Activated gamma-delta T cell treated with Interleukin-2 at 50 U/mL for 16 hours (primary cell): ENCODE results near the gene DOHH.
"Not testable (repeated sequence)": the region's sequence is repeated elsewhere in the genome, so short reads cannot be mapped to it uniquely, and the experiment has no call there.

Experiments used
- DNase-seq: peaks from one replicate; pipeline ENCODE4 v3.0.0-alpha.2; 2020

Gene DOHH

GRCh38 chr19:3534375-3535234, 34.1 kb upstream of the DOHH start:
- no peak for DNase-seq

GRCh38 chr19:3533563-3534216, 33.2 kb upstream of the DOHH start:
- no peak for DNase-seq

GRCh38 chr19:3533033-3533432, 32.6 kb upstream of the DOHH start:
- DNase-seq: no peak

- no peak for DNase-seq
Observed at GRCh38 chr19:3532154-3532786, 31.8 kb upstream of the DOHH start.

- DNase-seq: no peak
Observed at GRCh38 chr19:3531716-3532115, 31.2 kb upstream of the DOHH start.

GRCh38 chr19:3530389-3530788, 29.9 kb upstream of the DOHH start:
- DNase-seq: no peak

GRCh38 chr19:3529299-3529698, 28.8 kb upstream of the DOHH start:
- not testable (repeated sequence) for DNase-seq

DNA sequence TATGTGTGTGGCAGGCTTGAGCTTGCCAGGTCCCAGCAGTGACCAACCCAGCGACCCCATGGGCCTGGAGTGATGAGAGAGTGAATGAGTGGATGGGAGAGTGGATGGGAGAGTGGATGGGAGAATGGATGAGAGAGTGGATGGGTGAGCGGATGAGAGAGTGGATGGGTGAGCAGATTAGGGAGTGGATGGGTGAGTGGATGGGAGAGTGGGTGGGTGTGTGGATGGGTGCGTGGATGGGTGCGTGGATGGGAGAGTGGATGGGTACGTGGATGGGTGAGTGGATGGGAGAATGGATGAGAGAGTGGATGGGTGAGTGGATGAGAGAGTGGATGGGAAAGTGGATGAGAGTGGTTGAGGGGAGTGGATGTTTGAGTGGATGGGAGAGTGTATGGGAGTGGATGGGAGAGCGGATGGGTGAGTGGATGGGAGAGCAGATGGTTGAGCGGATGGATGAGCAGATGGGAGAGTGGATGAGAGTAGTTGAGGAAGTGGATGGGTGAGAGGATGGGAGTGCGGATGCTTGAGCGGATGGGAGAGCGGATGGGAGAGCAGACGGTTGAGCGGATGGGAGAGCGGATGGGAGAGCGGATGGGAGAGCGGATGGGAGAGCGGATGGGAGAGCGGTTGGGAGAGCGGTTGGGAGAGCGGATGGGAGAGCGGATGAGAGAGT, 28.2 kb upstream of the DOHH start:
- no peak for DNase-seq

DNA sequence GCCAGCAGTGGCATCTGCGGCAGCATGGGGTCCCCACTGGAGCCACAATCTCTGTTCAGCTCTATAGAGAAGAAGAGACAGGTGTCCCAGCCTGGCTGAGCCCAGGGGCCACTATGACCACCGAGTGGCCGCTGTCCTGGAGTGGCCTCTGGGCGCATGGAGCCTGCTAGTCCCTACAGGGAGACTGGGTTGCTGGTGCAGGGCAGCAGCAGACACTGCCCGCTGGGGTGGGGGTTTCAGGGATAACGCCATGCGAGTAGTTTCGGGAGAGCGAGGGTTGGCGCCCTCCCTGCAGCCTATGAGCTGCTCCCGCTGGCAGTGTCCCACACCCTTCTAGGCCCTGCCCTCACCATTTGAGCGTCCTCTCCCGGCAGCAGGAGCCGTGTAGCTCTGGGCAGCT, 27.6 kb upstream of the DOHH start:
- no peak for DNase-seq

GRCh38 chr19:3527238-3527910, 26.9 kb upstream of the DOHH start:
- no peak for DNase-seq

- no peak for DNase-seq
Observed at GRCh38 chr19:3526507-3527237, 26.2 kb upstream of the DOHH start.

- no peak for DNase-seq
Observed at GRCh38 chr19:3524904-3525451, 24.5 kb upstream of the DOHH start.

DNA sequence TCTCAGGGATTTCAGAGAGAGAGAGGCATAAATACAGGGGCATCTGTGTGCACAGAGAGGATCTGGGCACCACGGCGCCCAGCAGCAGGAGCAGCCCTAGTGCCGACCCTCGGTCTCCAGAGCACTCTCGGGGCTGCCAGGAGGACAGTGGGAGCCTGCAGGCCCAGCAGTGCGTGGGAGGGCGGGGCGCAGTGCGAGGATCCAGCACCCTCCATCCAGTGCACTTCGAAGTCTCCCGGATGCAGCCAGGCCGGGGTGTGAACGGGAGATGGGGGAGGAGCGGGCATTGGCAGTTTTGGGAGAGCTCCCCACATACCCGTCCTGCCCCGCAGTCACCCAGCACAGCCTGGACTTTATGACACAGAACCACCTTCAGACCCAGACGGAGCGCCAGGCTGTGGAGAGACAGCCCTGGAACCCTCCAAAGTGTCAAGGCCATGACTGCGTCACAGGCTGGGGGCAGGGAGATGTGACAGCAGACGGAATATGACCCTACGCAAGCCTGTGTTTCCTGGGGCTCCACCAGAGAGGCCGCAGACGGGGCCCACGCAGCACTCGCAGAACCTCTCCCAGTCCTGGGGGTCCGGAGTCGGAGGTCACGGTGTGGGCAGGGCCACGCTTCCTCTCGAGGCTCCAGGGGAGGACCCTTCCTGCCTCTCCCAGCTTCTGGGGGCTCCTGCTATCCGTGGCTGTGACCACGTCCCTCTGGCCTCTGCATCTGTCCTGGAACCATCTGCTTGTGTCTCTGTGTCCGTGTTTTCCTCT, 23.8 kb upstream of the DOHH start:
- DNase-seq: no peak

DNA sequence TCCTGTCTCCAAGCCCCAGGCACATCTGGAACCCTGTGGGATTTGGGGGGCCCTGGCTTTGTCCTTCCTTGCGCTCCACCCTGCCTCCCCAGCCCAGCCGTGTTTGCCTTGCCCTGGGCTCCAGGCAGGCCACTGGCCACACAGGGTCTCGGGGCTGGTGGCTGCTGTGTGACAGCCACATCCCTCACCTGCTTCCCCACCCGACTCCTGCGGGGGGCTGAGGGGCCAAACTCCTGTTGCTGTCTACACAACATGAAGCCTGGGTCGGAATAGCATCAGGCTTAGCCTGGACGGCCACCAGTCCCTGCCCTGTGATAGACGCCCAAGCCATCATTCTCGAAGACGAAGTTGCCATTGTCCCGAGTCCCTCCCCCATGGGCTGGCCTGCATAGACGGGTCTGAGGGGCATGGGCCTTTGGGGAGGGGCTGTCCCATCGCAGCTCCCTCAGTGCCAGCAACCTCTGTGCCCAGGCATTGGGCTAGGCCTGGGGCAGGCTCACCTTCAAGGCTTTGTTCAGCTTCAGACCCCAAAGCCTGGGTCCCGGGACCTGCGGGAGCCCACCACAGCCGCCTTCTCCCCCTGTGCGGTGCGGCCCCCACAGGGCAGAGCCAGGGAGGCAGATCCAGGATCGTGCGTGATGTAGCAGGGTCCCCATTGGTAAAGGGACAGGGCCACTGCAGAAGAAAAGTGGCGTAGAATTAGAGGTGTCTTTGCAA, 23.0 kb upstream of the DOHH start:
- DNase-seq: no peak

GRCh38 chr19:3522421-3523360, 22.2 kb upstream of the DOHH start:
- DNase-seq: no peak

- no peak for DNase-seq
Observed at GRCh38 chr19:3521104-3521445, 20.6 kb upstream of the DOHH start.

- DNase-seq: no peak
Observed at GRCh38 chr19:3520166-3521103, 20.0 kb upstream of the DOHH start.

DNA sequence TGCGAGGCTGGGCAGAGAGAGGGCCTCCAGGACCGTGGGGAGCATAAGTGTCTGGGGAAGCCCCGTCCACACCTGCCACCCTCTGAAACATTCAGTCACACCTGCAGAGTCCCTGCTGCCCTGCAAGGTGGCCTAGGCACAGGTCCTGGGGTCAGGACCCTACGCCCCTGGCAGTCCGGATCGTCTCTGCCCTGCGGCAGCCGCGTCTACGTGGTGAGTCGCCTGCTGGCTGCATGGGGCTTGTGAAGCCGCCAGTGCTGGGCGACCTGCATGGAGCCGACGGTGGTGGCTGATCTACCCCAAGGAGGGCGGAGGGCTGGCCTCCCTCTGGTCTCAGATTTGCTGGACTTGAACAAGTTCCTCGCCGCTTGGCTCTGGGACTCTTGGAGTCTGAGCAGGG, 18.7 kb upstream of the DOHH start:
- no peak for DNase-seq
